Measurements from ENCODE around the gene ZNF74. TPM values are rescaled to one million over a fixed set of nuclear protein-coding genes. Genes with fewer than 3 reads are reported as not detected.
"Not testable (repeated sequence)": the region's sequence is repeated elsewhere in the genome, so short reads cannot be mapped to it uniquely, and the experiment has no call there.

Gene ZNF74
- total RNA-seq, result 4.3 and 4.9 TPM in 2 replicates

DNA sequence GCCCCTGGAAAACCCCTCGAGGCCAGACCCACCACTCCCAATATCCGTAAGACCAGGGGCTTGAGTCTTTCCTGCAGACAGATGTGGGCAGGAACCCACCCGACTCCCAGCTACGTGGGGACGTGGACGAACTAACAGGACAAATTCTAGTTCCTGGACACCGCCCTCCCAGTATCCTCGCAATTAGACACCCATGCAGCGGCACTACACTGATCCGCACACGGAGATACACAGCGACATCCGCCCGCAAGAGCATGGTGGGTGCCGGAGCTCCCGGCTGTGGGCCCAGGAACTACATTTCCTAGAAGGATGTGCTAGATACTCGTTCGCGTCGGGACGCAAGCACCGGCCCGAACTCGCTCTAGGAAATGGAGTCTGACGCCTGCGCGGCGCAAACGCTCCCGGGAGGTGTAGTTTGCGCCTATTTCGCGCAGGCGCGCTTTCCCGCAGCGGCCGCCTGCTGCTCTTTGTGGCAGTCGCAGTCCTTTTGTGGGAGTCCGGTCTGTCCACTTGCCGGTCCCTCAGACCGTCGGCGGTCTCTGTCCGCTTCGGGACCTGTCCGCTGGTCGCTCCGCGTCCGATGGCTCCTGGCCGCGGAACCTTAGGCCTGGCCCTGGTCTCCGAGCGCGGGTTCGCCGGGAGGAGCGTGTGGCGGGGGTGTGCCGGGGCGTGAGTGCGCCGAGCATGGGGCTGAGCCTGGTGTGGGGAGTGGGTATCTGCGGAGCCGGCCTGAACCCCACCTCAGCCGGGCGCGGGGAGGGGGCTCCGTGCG lies at the start of gene ZNF74:
Gene ZNF74, plus strand, starts transcription at position 447 of the 772 bp plus-strand sequence. CDS start 478 bp downstream, outside the sequence.
- ChIA-PET CTCF (no interaction called here), POLR2A (interaction anchor here (0.6 to 1.2 kb wide), 5 partner anchors 10 to 1026 kb away, joined by 3 to 5 read pairs (median 4); partner anchors contain the start of genes KLHL22 and TRMT2A)
- intact Hi-C loops (cut with micrococcal nuclease), result loop anchor here (2.0 kb wide), 1 partner anchor 465 kb away; the partner anchor contains the start of genes PI4KA and SNAP29
- Mint-ChIP-seq H3K36me3 (ENCODE audit: low read depth) (peaks cover 3% of the 10 kb centered on the region), H3K9me3 (no peaks in the 10 kb centered on the region), H3K27me3 (no peaks in the 10 kb centered on the region), H3K4me3 (peak within 1 kb of the TSS; percentile 92), H3K27ac (peak within 1 kb of the TSS; percentile 86), H3K4me1 (peaks cover 33% of the 10 kb centered on the region)
- ATAC-seq (ENCODE audit: low read depth), result peak; percentile 94
- DNase-seq, result peak; percentile 69
- TF ChIP-seq, protein P1, sequence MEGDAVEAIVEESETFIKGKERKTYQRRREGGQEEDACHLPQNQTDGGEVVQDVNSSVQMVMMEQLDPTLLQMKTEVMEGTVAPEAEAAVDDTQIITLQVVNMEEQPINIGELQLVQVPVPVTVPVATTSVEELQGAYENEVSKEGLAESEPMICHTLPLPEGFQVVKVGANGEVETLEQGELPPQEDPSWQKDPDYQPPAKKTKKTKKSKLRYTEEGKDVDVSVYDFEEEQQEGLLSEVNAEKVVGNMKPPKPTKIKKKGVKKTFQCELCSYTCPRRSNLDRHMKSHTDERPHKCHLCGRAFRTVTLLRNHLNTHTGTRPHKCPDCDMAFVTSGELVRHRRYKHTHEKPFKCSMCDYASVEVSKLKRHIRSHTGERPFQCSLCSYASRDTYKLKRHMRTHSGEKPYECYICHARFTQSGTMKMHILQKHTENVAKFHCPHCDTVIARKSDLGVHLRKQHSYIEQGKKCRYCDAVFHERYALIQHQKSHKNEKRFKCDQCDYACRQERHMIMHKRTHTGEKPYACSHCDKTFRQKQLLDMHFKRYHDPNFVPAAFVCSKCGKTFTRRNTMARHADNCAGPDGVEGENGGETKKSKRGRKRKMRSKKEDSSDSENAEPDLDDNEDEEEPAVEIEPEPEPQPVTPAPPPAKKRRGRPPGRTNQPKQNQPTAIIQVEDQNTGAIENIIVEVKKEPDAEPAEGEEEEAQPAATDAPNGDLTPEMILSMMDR (IDR thresholded peaks at IDR 0.05), result no peak

DNA sequence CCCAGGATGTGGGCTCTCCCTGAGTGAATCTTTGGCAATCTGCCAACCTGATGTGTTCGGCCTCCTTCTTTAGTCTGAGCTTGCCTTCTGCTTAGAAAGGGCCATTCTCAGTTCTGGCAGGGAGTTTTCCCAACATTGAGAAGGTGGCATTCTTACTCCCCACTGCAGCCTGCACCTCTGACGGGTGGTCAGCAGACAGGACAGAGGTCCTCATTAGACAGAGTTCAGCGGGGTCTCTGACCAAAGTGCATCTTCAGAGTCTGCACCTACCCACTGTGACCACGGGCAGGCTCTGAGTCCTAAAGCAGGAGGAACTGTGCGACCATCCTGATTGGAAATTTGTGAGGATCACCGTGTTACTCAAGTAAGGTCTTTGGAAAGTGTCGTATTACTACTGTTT lies 47.4 kb upstream of the ZNF74 start:
- ATAC-seq (ENCODE audit: low read depth); POLR2A ChIA-PET; H3K4me3 Mint-ChIP-seq; H3K36me3 Mint-ChIP-seq (ENCODE audit: low read depth); H3K27me3 Mint-ChIP-seq; H3K27ac Mint-ChIP-seq; DNase-seq; intact Hi-C loops (cut with micrococcal nuclease); H3K9me3 Mint-ChIP-seq; H3K4me1 Mint-ChIP-seq; CTCF ChIA-PET: not testable (repeated sequence)

DNA sequence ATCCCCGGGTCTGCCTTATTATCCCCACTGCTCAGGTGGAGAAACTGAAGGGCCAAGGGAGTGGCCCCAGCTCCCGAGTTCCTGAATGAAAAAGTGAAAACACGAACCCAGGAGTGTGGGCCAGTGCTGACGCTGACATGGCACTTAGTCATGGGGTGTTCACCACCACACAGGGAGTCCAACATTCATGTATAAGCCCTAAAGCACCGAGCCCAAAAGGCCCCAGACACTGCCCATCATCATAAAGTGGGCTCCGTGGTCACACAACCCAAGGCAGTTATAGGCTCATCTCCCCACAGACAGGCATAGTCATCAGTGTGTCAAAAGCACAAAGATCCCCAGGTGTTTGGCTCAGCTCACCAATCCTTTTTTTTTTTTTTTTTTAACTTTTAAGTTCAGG lies 41.4 kb upstream of the ZNF74 start:
- ATAC-seq (ENCODE audit: low read depth); H3K27me3 Mint-ChIP-seq; H3K4me1 Mint-ChIP-seq; DNase-seq; POLR2A ChIA-PET; CTCF ChIA-PET; H3K27ac Mint-ChIP-seq; H3K9me3 Mint-ChIP-seq; H3K4me3 Mint-ChIP-seq; H3K36me3 Mint-ChIP-seq (ENCODE audit: low read depth); intact Hi-C loops (cut with micrococcal nuclease): not testable (repeated sequence)

DNA sequence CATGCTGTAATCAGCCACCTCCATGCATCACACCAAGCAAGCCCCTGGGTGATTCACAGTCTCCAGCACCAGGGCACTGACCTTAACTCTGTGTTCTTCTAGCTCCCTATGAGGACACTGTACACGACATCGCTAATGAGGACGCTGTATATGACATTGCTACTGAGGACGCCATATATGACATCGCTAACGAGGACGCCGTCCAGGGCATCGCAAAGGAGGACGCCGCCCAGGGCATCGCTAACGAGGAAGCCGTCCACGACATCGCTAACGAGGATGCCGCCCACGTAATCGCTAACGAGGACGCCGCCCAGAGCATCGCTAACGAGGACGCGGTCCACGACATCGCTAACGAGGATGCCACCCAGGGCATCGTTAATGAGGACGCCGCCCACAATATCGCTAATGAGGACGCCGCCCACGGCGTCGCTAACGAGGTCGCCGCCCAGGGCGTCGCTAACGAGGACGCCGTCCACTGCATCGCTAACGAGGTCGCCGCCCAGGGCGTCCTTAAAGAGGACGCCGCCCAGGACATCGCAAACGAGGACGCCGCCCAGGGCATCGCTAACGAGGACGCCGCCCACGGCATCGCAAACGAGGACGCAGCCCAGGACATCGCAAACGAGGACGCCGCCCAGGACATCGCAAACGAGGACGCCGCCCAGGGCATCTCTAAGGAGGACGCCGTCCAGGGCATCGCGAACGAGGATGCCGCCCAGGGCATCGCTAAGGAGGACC lies 39.5 kb upstream of the ZNF74 start:
- Mint-ChIP-seq H3K4me1 (no peaks in the 10 kb centered on the region), H3K27ac (no peak overlapping the region), H3K36me3 (ENCODE audit: low read depth) (no peaks in the 10 kb centered on the region), H3K9me3 (no peaks in the 10 kb centered on the region), H3K4me3 (no peak overlapping the region), H3K27me3 (no peaks in the 10 kb centered on the region)
- DNase-seq (no peak), ATAC-seq (ENCODE audit: low read depth) (no peak)
- CTCF ChIA-PET, result no interaction called here
- intact Hi-C loops (cut with micrococcal nuclease), result no loop called here
- TF ChIP-seq, protein P1 (IDR thresholded peaks at IDR 0.05), result no peak
- POLR2A ChIA-PET, result no interaction called here

DNA sequence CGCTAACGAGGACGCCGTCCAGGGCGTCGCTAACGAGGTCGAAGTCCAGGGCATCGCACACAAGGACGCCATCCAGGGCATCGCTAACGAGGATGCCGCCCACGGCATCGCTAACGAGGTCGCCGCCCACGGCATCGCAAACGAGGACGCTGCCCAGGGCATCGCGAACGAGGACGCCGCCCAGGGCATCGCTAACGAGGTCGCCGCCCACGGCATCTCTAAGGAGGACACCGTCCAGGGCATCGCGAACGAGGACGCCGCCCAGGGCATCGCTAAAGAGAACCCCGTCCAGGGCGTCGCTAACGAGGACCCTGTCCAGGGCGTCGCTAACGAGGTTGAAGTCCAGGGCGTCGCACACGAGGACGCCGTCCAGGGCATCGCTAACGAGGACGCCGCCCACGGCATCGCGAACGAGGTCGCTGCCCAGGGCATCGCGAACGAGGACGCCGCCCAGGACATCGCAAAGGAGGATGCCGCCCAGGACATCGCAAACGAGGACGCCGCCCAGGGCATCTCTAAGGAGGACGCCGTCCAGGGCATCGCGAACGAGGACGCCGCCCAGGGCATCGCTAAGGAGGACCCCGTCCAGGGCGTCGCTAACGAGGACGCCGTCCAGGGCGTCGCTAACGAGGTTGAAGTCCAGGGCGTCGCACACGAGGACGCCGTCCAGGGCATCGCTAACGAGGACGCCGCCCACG lies 37.9 kb upstream of the ZNF74 start:
- H3K27me3 Mint-ChIP-seq; POLR2A ChIA-PET; H3K9me3 Mint-ChIP-seq; H3K4me1 Mint-ChIP-seq; CTCF ChIA-PET; H3K27ac Mint-ChIP-seq; DNase-seq; ATAC-seq (ENCODE audit: low read depth); intact Hi-C loops (cut with micrococcal nuclease); H3K36me3 Mint-ChIP-seq (ENCODE audit: low read depth); H3K4me3 Mint-ChIP-seq: not testable (repeated sequence)

DNA sequence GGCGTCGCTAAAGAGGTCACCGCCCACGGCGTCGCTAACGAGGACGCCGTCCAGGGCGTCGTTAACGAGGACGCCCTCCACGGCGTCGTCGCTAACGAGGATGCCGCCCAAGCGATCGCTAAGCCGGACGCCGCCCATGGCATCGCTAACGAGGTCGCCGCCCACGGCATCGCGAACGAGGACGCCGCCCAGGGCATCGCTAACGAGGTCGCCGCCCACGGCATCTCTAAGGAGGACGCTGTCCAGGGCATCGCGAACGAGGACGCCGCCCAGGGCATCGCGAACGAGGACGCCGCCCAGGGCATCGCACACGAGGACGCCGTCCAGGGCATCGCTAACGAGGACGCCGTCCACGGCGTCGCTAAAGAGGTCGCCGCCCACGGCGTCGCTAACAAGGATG lies 37.0 kb upstream of the ZNF74 start:
- POLR2A ChIA-PET; CTCF ChIA-PET; intact Hi-C loops (cut with micrococcal nuclease): not testable (repeated sequence)

DNA sequence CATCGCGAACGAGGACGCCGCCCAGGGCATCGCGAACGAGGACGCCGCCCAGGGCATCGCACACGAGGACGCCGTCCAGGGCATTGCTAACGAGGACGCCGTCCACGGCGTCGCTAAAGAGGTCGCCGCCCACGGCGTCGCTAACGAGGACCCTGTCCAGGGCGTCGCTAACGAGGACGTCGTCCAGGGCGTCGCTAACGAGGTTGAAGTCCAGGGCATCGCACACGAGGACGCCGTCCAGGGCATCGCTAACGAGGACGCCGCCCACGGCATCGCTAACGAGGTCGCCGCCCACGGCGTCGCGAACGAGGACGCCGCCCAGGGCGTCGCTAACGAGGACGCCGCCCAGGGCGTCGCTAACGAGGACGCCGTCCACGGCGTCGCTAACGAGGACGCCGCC lies 36.0 kb upstream of the ZNF74 start:
- H3K9me3 Mint-ChIP-seq; H3K36me3 Mint-ChIP-seq (ENCODE audit: low read depth); POLR2A ChIA-PET; DNase-seq; H3K4me3 Mint-ChIP-seq; H3K27ac Mint-ChIP-seq; H3K27me3 Mint-ChIP-seq; H3K4me1 Mint-ChIP-seq; ATAC-seq (ENCODE audit: low read depth); CTCF ChIA-PET; intact Hi-C loops (cut with micrococcal nuclease): not testable (repeated sequence)

More for the DNA sequence above, 37.0 kb upstream of the ZNF74 start:
- not testable (repeated sequence) for H3K27me3 Mint-ChIP-seq; H3K36me3 Mint-ChIP-seq (ENCODE audit: low read depth); H3K9me3 Mint-ChIP-seq; H3K27ac Mint-ChIP-seq; H3K4me1 Mint-ChIP-seq; DNase-seq; ATAC-seq (ENCODE audit: low read depth); H3K4me3 Mint-ChIP-seq

DNA sequence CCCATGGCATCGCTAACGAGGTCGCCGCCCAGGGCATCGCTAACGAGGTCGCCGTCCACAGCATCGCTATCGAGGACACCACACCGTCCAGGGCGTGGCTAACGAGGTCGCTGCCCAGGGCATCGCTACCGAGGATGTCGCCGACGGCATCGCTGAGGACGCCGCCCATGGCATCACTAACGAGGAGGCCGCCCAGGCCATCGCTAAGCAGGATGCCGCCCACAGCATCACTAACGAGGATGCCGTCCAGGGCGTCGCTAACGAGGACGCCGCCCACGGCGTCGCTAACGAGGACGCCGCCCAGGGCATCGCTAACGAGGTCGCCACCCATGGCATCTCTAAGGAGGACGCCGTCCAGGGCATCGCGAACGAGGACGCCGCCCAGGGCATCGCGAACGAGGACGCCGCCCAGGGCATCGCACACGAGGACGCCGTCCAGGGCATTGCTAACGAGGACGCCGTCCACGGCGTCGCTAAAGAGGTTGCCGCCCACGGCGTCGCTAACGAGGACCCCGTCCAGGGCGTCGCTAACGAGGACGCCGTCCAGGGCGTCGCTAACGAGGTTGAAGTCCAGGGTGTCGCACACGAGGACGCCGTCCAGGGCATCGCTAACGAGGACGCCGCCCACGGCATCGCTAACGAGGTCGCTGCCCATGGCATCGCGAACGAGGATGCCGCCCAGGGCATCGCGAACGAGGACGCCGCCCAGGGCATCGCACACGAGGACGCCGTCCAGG lies 35.3 kb upstream of the ZNF74 start:
- H3K27me3 Mint-ChIP-seq; CTCF ChIA-PET; intact Hi-C loops (cut with micrococcal nuclease); DNase-seq; H3K9me3 Mint-ChIP-seq; H3K4me3 Mint-ChIP-seq; POLR2A ChIA-PET; ATAC-seq (ENCODE audit: low read depth); H3K36me3 Mint-ChIP-seq (ENCODE audit: low read depth); H3K27ac Mint-ChIP-seq; H3K4me1 Mint-ChIP-seq: not testable (repeated sequence)

DNA sequence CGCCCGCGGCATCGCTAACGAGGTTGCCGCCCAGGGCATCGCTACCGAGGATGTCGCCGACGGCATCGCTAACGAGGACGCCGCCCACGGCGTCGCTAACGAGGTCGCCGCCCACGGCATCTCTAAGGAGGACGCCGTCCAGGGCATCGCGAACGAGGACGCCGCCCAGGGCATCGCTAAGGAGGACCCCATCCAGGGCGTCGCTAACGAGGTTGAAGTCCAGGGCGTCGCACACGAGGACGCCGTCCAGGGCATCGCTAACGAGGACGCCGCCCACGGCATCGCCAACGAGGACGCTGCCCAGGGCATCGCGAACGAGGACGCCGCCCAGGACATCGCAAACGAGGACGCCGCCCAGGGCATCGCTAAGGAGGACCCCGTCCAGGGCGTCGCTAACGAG lies 33.7 kb upstream of the ZNF74 start:
- H3K27ac Mint-ChIP-seq; H3K36me3 Mint-ChIP-seq (ENCODE audit: low read depth); POLR2A ChIA-PET; ATAC-seq (ENCODE audit: low read depth); intact Hi-C loops (cut with micrococcal nuclease); H3K9me3 Mint-ChIP-seq; DNase-seq; CTCF ChIA-PET; H3K27me3 Mint-ChIP-seq; H3K4me3 Mint-ChIP-seq; H3K4me1 Mint-ChIP-seq: not testable (repeated sequence)
